Colon (tissue), 2 donors: ENCODE measurements around the gene ODC1.
"Not testable (repeated sequence)": the region's sequence is repeated elsewhere in the genome, so short reads cannot be mapped to it uniquely, and the experiment has no call there.

Experiments
- FAIRE-seq: peaks from 2 replicates; lab custom pipeline; 2012; peaks lifted over from hg19 to GRCh38; lab: Jason Lieb, UNC
- donor health status: control.
- donor health status: control.

ODC1 gene

GRCh38 chr2:10478298-10478625 is 30.1 kb upstream of the ODC1 start:
- no peak for FAIRE-seq

- no peak for FAIRE-seq
Observed at GRCh38 chr2:10477443-10478297, 29.5 kb upstream of the ODC1 start.

GRCh38 chr2:10476723-10477442 is 28.8 kb upstream of the ODC1 start:
- no peak for FAIRE-seq

- FAIRE-seq, result no peak
Observed at GRCh38 chr2:10475811-10476660, 27.9 kb upstream of the ODC1 start.

GRCh38 chr2:10475221-10475722 is 27.1 kb upstream of the ODC1 start:
- FAIRE-seq, result no peak

- FAIRE-seq, result no peak
Observed at GRCh38 chr2:10473121-10473756, 25.1 kb upstream of the ODC1 start.

GRCh38 chr2:10471955-10472354 is 23.8 kb upstream of the ODC1 start:
- FAIRE-seq, result no peak

- no peak for FAIRE-seq
Observed at GRCh38 chr2:10471046-10471571, 23.0 kb upstream of the ODC1 start.

GRCh38 chr2:10469955-10470608 is 22.0 kb upstream of the ODC1 start:
- FAIRE-seq, result no peak

GRCh38 chr2:10469301-10469700 is 21.2 kb upstream of the ODC1 start:
- FAIRE-seq, result no peak

GRCh38 chr2:10467401-10467800 is 19.3 kb upstream of the ODC1 start:
- FAIRE-seq, result no peak

- no peak for FAIRE-seq
Observed at GRCh38 chr2:10466801-10467200, 18.7 kb upstream of the ODC1 start.

- FAIRE-seq, result no peak
Observed at GRCh38 chr2:10465910-10466309, 17.8 kb upstream of the ODC1 start.

- no peak for FAIRE-seq
Observed at GRCh38 chr2:10462178-10463083, 14.3 kb upstream of the ODC1 start.

- FAIRE-seq, result no peak
Observed at GRCh38 chr2:10460366-10460796, 12.3 kb upstream of the ODC1 start.

GRCh38 chr2:10457846-10458598 is 9.9 kb upstream of the ODC1 start:
- FAIRE-seq, result no peak

- not testable (repeated sequence) for FAIRE-seq
Observed at GRCh38 chr2:10457195-10457594, 9.1 kb upstream of the ODC1 start.

GRCh38 chr2:10454505-10454904 is 6.4 kb upstream of the ODC1 start:
- no peak for FAIRE-seq

GRCh38 chr2:10453905-10454298 is 5.8 kb upstream of the ODC1 start:
- no peak for FAIRE-seq
